OCI-LY1 (cell line): ENCODE measurements around the gene ATAD3C.

ENCODE experiments used
- H2AFZ ChIP-seq: fragments of 200-600 bp; sonication (generic), shearing (Covaris generic); 2 replicates; pipeline ENCODE4 v1.6.0; 2014; ENCODE audit warnings: antibody characterized with exemption, mild to moderate bottlenecking, low read length
- H3F3A ChIP-seq: fragments of 200-600 bp; sonication (generic), shearing (Covaris generic); 2 replicates; pipeline ENCODE4 v1.6.0; 2014; ENCODE audit warnings: mild to moderate bottlenecking, antibody characterized with exemption, low read length, moderate library complexity; ENCODE audit not compliant: insufficient read depth
- H3K27ac ChIP-seq: fragments of 200-600 bp; sonication (generic); 2 replicates; pipeline ENCODE4 v1.5.1; 2014; ENCODE audit warnings: low read length, mixed run types, mild to moderate bottlenecking, low read depth; ENCODE audit not compliant: poor library complexity, severe bottlenecking
- H3K27me3 ChIP-seq: fragments of 200-600 bp; sonication (generic); 2 replicates; pipeline ENCODE4 v1.6.0; 2014; ENCODE audit warnings: antibody characterized with exemption, mild to moderate bottlenecking, low read length, moderate library complexity; ENCODE audit not compliant: insufficient read depth
- H3K36me3 ChIP-seq: fragments of 200-600 bp; sonication (generic); 2 replicates; pipeline ENCODE4 v1.6.1; 2014; ENCODE audit warnings: mild to moderate bottlenecking, antibody characterized with exemption, low read length, moderate library complexity, mixed read lengths; ENCODE audit not compliant: insufficient read depth
- H3K4me1 ChIP-seq: fragments of 200-600 bp; sonication (generic); 2 replicates; pipeline ENCODE4 v1.5.1; 2014; ENCODE audit warnings: mild to moderate bottlenecking, low read length, moderate library complexity; ENCODE audit not compliant: insufficient read depth, severe bottlenecking
- H3K4me2 ChIP-seq: fragments of 200-600 bp; sonication (generic), shearing (Covaris generic); 2 replicates; pipeline ENCODE4 v1.6.1; 2014; ENCODE audit warnings: low read length
- H3K4me3 ChIP-seq: fragments of 200-600 bp; sonication (generic); 2 replicates; pipeline ENCODE4 v1.5.1; 2014; ENCODE audit warnings: low read length, low read depth, mild to moderate bottlenecking, mixed read lengths; ENCODE audit not compliant: poor library complexity, severe bottlenecking
- H3K79me2 ChIP-seq: fragments of 200-600 bp; shearing (Covaris generic); 2 replicates; pipeline ENCODE4 v1.6.1; 2016; ENCODE audit warnings: mixed run types, low read length, mixed read lengths; ENCODE audit not compliant: insufficient read depth
- H3K9ac ChIP-seq: fragments of 200-600 bp; sonication (generic), shearing (Covaris generic); 2 replicates; pipeline ENCODE4 v1.6.1; 2014; ENCODE audit warnings: mild to moderate bottlenecking, low read length, mixed read lengths
- H3K9me2 ChIP-seq: fragments of 200-600 bp; sonication (generic), shearing (Covaris generic); 2 replicates; pipeline ENCODE4 v1.6.1; 2014; ENCODE audit warnings: low read depth, mild to moderate bottlenecking, low read length, mixed read lengths
- H3K9me3 ChIP-seq: fragments of 200-600 bp; shearing (Covaris generic); 2 replicates; pipeline ENCODE4 v1.6.1; 2014; ENCODE audit warnings: low read length, mixed read lengths
- H4K20me1 ChIP-seq: fragments of 200-600 bp; sonication (generic), shearing (Covaris generic); 2 replicates; pipeline ENCODE4 v1.6.0; 2016; ENCODE audit warnings: mild to moderate bottlenecking, low read length; ENCODE audit not compliant: insufficient read depth
- EZH2 ChIP-seq: fragments of 200-600 bp; sonication (generic), shearing (Covaris generic); IDR thresholded peaks from 2 replicates; pipeline ENCODE4 v1.8.0; 2017; ENCODE audit warnings: borderline replicate concordance, mixed run types, mild to moderate bottlenecking, antibody characterized with exemption, low read length, moderate library complexity, mixed read lengths
- TF ChIP-seq, protein P1 (sequence below): fragments of 200-600 bp; sonication (generic), shearing (Covaris generic); IDR thresholded peaks from 2 replicates; pipeline ENCODE4 v1.5.1; 2017; ENCODE audit warnings: mild to moderate bottlenecking, antibody characterized with exemption, low read length, moderate library complexity, mixed read lengths

The ATAD3C gene

GRCh38 chr1:1425753-1426495, 23.6 kb upstream of the ATAD3C start:
- Histone ChIP-seq H3K36me3 (no peaks in the 10 kb centered on the region), H3K79me2 (no peaks in the 10 kb centered on the region), H3K4me2 (no peak overlapping the region), H3K9me2 (no peaks in the 10 kb centered on the region), H3K27ac (no peak overlapping the region), H3K27me3 (0 out of 2 replicates have a peak, but pooled peaks cover 10% of the 10 kb centered on the region), H2AFZ (no peak overlapping the region), H3K4me1 (peaks cover 5% of the 10 kb centered on the region), H3K9me3 (no peaks in the 10 kb centered on the region), H3K9ac (no peak overlapping the region), H4K20me1 (no peaks in the 10 kb centered on the region), H3F3A (no peaks in the 10 kb centered on the region), H3K4me3 (no peak overlapping the region)
- TF ChIP-seq EZH2 = no peak
- TF ChIP-seq, protein P1, sequence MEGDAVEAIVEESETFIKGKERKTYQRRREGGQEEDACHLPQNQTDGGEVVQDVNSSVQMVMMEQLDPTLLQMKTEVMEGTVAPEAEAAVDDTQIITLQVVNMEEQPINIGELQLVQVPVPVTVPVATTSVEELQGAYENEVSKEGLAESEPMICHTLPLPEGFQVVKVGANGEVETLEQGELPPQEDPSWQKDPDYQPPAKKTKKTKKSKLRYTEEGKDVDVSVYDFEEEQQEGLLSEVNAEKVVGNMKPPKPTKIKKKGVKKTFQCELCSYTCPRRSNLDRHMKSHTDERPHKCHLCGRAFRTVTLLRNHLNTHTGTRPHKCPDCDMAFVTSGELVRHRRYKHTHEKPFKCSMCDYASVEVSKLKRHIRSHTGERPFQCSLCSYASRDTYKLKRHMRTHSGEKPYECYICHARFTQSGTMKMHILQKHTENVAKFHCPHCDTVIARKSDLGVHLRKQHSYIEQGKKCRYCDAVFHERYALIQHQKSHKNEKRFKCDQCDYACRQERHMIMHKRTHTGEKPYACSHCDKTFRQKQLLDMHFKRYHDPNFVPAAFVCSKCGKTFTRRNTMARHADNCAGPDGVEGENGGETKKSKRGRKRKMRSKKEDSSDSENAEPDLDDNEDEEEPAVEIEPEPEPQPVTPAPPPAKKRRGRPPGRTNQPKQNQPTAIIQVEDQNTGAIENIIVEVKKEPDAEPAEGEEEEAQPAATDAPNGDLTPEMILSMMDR = no peak

DNA sequence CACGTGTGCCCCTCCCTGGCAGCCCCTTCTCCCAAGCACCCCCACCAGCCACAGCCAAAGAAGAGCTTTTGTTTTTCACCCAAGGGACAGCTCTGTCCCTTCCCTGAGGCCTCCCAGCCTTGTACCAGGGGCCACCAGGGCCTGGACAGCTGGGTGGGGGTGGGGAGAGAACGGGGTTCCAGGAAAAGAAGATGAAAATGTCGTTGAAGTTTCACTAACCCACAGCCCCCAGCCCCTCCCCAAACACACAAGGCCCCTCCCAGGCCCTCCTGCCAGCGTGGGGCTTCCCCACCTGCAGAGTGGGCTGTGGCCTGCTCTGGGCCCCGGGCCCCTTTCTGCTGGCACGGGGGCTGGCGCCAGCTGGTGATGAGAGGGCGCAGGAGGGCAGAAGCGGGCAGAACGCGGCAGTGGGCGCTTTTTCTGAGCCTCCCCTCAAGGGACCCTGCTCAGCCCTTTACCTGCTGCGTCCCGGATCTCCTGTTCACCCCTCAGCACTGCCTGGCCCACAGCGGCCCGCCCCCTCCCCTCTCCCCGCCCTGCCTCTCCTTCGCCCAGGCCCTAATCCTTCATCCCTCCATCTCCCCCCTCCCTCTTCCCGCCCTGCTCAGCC, 22.9 kb upstream of the ATAD3C start:
- Histone ChIP-seq H3K27me3 (0 out of 2 replicates have a peak, but pooled peaks cover 10% of the 10 kb centered on the region), H4K20me1 (no peaks in the 10 kb centered on the region), H3K27ac (no peak overlapping the region), H3K9me2 (no peaks in the 10 kb centered on the region), H3K9me3 (no peaks in the 10 kb centered on the region), H3K36me3 (no peaks in the 10 kb centered on the region), H2AFZ (no peak overlapping the region), H3K4me2 (no peak overlapping the region), H3K9ac (no peak overlapping the region), H3F3A (no peaks in the 10 kb centered on the region), H3K4me1 (peaks cover 5% of the 10 kb centered on the region), H3K4me3 (no peak overlapping the region), H3K79me2 (no peaks in the 10 kb centered on the region)
- no peak for TF ChIP-seq EZH2
- TF ChIP-seq, protein P1 = no peak

GRCh38 chr1:1427106-1427819, 22.2 kb upstream of the ATAD3C start:
- no peaks in the 10 kb centered on the region for H4K20me1 ChIP-seq
- H3K27ac ChIP-seq = no peak overlapping the region
- no peak overlapping the region for H3K9ac ChIP-seq
- TF ChIP-seq, protein P1 = no peak
- TF ChIP-seq EZH2 = no peak
- H3K9me2 ChIP-seq = no peaks in the 10 kb centered on the region
- no peak overlapping the region for H3K4me2 ChIP-seq
- no peaks in the 10 kb centered on the region for H3K9me3 ChIP-seq
- H3K4me1 ChIP-seq = peaks cover 5% of the 10 kb centered on the region
- H3F3A ChIP-seq = no peaks in the 10 kb centered on the region
- 0 out of 2 replicates have a peak, but pooled peaks cover 10% of the 10 kb centered on the region for H3K27me3 ChIP-seq
- no peaks in the 10 kb centered on the region for H3K36me3 ChIP-seq
- no peak overlapping the region for H3K4me3 ChIP-seq
- H2AFZ ChIP-seq = no peak overlapping the region
- H3K79me2 ChIP-seq = no peaks in the 10 kb centered on the region
